ENCODE data around the gene FXYD2.

The FXYD2 gene

GRCh38 chr11:117839380-117839881 lies 14.9 kb upstream of the FXYD2 start:
- Histone ChIP-seq H3K9me2 (replicated peaks; ENCODE audit: control insufficient read depth, low read length) (no peaks in the 10 kb centered on the region), H3K27ac (ENCODE audit: low read depth, low read length) (no peak overlapping the region), H3K27me3 (ENCODE audit: control insufficient read depth, low read length) (peaks cover 12% of the 10 kb centered on the region)

GRCh38 chr11:117838901-117839300 lies 14.4 kb upstream of the FXYD2 start:
- peaks cover 13% of the 10 kb centered on the region for H3K27me3 ChIP-seq (ENCODE audit: control insufficient read depth, low read length)
- TF ChIP-seq CTCF (IDR thresholded peaks at IDR 0.05; ENCODE audit: low read depth, low read length, poor library complexity, severe bottlenecking) (no peak), EZH2phosphoT487 (IDR thresholded peaks at IDR 0.05; ENCODE audit: borderline replicate concordance, low read length) (no peak)
- H3K9me2 ChIP-seq (replicated peaks; ENCODE audit: control insufficient read depth, low read length) = no peaks in the 10 kb centered on the region
- no peaks in the 10 kb centered on the region for H3K79me2 ChIP-seq (ENCODE audit: control insufficient read depth, low read length)
- no peaks in the 10 kb centered on the region for H3K4me1 ChIP-seq (ENCODE audit: control insufficient read depth, low read length)
- no peak overlapping the region for H3K27ac ChIP-seq (ENCODE audit: low read depth, low read length)
- H3K4me2 ChIP-seq (ENCODE audit: low read length) = no peak overlapping the region
- no peaks in the 10 kb centered on the region for H4K20me1 ChIP-seq (ENCODE audit: control insufficient read depth, insufficient read depth, low read depth, low read length)
- no peak overlapping the region for H3K4me3 ChIP-seq (ENCODE audit: low read length)
- H3F3A ChIP-seq (ENCODE audit: control insufficient read depth, insufficient read depth) = no peaks in the 10 kb centered on the region
- no peaks in the 10 kb centered on the region for H3K36me3 ChIP-seq (ENCODE audit: control insufficient read depth, low read length)
- no peaks in the 10 kb centered on the region for H3K9me3 ChIP-seq (ENCODE audit: control insufficient read depth, insufficient read depth, low read length)

More at GRCh38 chr11:117839380-117839881, 14.9 kb upstream of the FXYD2 start:
- Histone ChIP-seq H3K4me2 (ENCODE audit: low read length) (no peak overlapping the region), H3K4me3 (ENCODE audit: low read length) (no peak overlapping the region), H3K9me3 (ENCODE audit: control insufficient read depth, insufficient read depth, low read length) (no peaks in the 10 kb centered on the region), H3F3A (ENCODE audit: control insufficient read depth, insufficient read depth) (no peaks in the 10 kb centered on the region), H3K36me3 (ENCODE audit: control insufficient read depth, low read length) (no peaks in the 10 kb centered on the region), H4K20me1 (ENCODE audit: control insufficient read depth, insufficient read depth, low read depth, low read length) (no peaks in the 10 kb centered on the region), H3K79me2 (ENCODE audit: control insufficient read depth, low read length) (no peaks in the 10 kb centered on the region), H3K4me1 (ENCODE audit: control insufficient read depth, low read length) (no peaks in the 10 kb centered on the region)
- no peak for TF ChIP-seq EZH2phosphoT487 (IDR thresholded peaks at IDR 0.05; ENCODE audit: borderline replicate concordance, low read length)
- TF ChIP-seq CTCF (IDR thresholded peaks at IDR 0.05; ENCODE audit: low read depth, low read length, poor library complexity, severe bottlenecking) = no peak

- peaks cover 17% of the 10 kb centered on the region for H3K27me3 ChIP-seq (ENCODE audit: control insufficient read depth, low read length)
- no peaks in the 10 kb centered on the region for H3K36me3 ChIP-seq (ENCODE audit: control insufficient read depth, low read length)
- no peak overlapping the region for H3K4me2 ChIP-seq (ENCODE audit: low read length)
- no peaks in the 10 kb centered on the region for H3K79me2 ChIP-seq (ENCODE audit: control insufficient read depth, low read length)
- H3K4me1 ChIP-seq (ENCODE audit: control insufficient read depth, low read length) = no peaks in the 10 kb centered on the region
- no peak overlapping the region for H3K4me3 ChIP-seq (ENCODE audit: low read length)
- TF ChIP-seq EZH2phosphoT487 (IDR thresholded peaks at IDR 0.05; ENCODE audit: borderline replicate concordance, low read length) (no peak), CTCF (IDR thresholded peaks at IDR 0.05; ENCODE audit: low read depth, low read length, poor library complexity, severe bottlenecking) (no peak)
- no peaks in the 10 kb centered on the region for H3F3A ChIP-seq (ENCODE audit: control insufficient read depth, insufficient read depth)
- H3K9me2 ChIP-seq (replicated peaks; ENCODE audit: control insufficient read depth, low read length) = no peaks in the 10 kb centered on the region
- no peaks in the 10 kb centered on the region for H4K20me1 ChIP-seq (ENCODE audit: control insufficient read depth, insufficient read depth, low read depth, low read length)
- no peak overlapping the region for H3K27ac ChIP-seq (ENCODE audit: low read depth, low read length)
- H3K9me3 ChIP-seq (ENCODE audit: control insufficient read depth, insufficient read depth, low read length) = no peaks in the 10 kb centered on the region
Observed at GRCh38 chr11:117837791-117838190, 13.2 kb upstream of the FXYD2 start.
